KMS-11 (cell line): ENCODE measurements around the gene PMIS2.

Experiments
- H2AFZ ChIP-seq: fragments of 200-600 bp; sonication (generic); 2 replicates; pipeline ENCODE4 v1.6.1; 2016; ENCODE audit warnings: antibody characterized with exemption, mixed run types, low read depth
- H3K27ac ChIP-seq: fragments of 200-600 bp; sonication (generic); 2 replicates; pipeline ENCODE4 v1.6.1; 2016; ENCODE audit warnings: mild to moderate bottlenecking, mixed run types
- H3K27me3 ChIP-seq: fragments of 200-600 bp; sonication (generic); 2 replicates; pipeline ENCODE4 v1.6.1; 2017; ENCODE audit warnings: mild to moderate bottlenecking, low read depth, mixed run types, moderate library complexity; ENCODE audit not compliant: insufficient read depth
- H3K36me3 ChIP-seq: fragments of 200-600 bp; sonication (generic); 2 replicates; pipeline ENCODE4 v1.6.1; 2017; ENCODE audit warnings: mild to moderate bottlenecking, mixed run types; ENCODE audit not compliant: insufficient read depth
- H3K4me1 ChIP-seq: fragments of 200-600 bp; sonication (generic); 2 replicates; pipeline ENCODE4 v1.6.1; 2016; ENCODE audit warnings: mild to moderate bottlenecking, low read depth, mixed run types; ENCODE audit not compliant: poor library complexity, severe bottlenecking
- H3K4me2 ChIP-seq: fragments of 200-600 bp; sonication (generic); 2 replicates; pipeline ENCODE4 v1.7.0; 2016; ENCODE audit warnings: mild to moderate bottlenecking, mixed run types
- H3K4me3 ChIP-seq: fragments of 200-600 bp; sonication (generic); IDR thresholded peaks from 2 replicates; pipeline ENCODE4 v1.6.1; 2017; ENCODE audit warnings: low read depth, low read length, mixed read lengths; ENCODE audit not compliant: insufficient read depth
- H3K79me2 ChIP-seq: fragments of 200-600 bp; sonication (generic); 2 replicates; pipeline ENCODE4 v1.6.1; 2016; ENCODE audit warnings: low read depth, mixed run types; ENCODE audit not compliant: insufficient read depth
- H3K9ac ChIP-seq: fragments of 200-600 bp; sonication (generic); 2 replicates; pipeline ENCODE4 v1.6.1; 2016; ENCODE audit warnings: mild to moderate bottlenecking, mixed run types
- H4K20me1 ChIP-seq: fragments of 200-600 bp; sonication (generic); 2 replicates; pipeline ENCODE4 v1.6.1; 2016; ENCODE audit warnings: mild to moderate bottlenecking, mixed run types; ENCODE audit not compliant: insufficient read depth
- TF ChIP-seq, protein P1 (sequence below): fragments of 200-600 bp; sonication (generic); conservative IDR thresholded peaks from 2 replicates; pipeline ENCODE4 v1.6.1; 2017; ENCODE audit warnings: low read depth, mild to moderate bottlenecking, antibody characterized with exemption, low read length, moderate library complexity, mixed read lengths

The PMIS2 gene

DNA sequence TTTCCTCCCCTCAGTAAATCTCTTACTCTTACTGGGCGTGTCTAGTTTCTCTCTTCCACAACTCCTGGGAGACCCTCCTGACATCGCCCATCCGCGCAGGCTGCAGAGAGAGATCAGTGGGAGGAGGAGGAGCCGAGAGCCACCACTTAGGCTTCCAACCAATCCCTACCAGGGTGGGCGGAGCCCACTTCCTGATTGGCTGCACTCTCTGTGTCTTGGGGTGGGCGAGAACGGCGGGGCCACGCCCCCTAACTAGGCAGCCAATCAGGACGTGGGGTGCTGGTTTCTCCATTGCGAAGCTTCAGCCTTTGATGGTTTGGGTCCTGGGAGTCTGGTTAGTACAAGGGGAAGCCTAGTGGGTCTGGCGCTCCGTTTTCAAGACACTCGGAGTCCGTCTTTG, at the start of gene PMIS2:
PMIS2 (plus strand) TSS at position 326 of the 400 bp plus-strand sequence. CDS start 87 bp downstream, outside the sequence.
- Histone ChIP-seq H3K4me2 (no peak within 1 kb of the TSS), H3K27ac (no peak within 1 kb of the TSS), H3K36me3 (no peaks in the 10 kb centered on the region), H3K4me3 (no peak within 1 kb of the TSS), H3K79me2 (no peaks in the 10 kb centered on the region), H3K9ac (no peak within 1 kb of the TSS), H2AFZ (no peak within 1 kb of the TSS), H4K20me1 (no peaks in the 10 kb centered on the region), H3K4me1 (no peaks in the 10 kb centered on the region), H3K27me3 (peaks cover 32% of the 10 kb centered on the region; the same call in 1 of the 2 replicates)
- TF ChIP-seq, protein P1, sequence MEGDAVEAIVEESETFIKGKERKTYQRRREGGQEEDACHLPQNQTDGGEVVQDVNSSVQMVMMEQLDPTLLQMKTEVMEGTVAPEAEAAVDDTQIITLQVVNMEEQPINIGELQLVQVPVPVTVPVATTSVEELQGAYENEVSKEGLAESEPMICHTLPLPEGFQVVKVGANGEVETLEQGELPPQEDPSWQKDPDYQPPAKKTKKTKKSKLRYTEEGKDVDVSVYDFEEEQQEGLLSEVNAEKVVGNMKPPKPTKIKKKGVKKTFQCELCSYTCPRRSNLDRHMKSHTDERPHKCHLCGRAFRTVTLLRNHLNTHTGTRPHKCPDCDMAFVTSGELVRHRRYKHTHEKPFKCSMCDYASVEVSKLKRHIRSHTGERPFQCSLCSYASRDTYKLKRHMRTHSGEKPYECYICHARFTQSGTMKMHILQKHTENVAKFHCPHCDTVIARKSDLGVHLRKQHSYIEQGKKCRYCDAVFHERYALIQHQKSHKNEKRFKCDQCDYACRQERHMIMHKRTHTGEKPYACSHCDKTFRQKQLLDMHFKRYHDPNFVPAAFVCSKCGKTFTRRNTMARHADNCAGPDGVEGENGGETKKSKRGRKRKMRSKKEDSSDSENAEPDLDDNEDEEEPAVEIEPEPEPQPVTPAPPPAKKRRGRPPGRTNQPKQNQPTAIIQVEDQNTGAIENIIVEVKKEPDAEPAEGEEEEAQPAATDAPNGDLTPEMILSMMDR, result no peak

DNA sequence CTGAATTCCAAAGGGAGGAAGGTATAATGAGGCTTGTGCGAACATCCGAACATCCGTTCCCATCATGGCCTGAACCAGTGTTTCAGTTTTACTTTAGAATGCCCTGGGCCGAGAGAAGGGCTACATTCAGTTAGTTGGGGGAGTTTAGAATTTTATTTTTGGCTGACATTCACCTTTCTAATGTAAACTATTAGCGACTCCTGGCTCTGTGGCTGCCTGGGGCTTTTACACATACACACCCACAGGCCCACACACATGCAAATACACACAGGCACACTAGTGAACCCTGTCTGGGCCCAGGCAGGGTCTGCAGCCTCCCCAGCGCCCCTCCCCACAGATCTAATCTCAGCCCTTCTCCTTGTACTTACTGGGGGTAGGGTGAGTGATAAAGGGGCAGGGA, 46.7 kb upstream of the PMIS2 start:
- TF ChIP-seq, protein P1, result no peak
- no peak overlapping the region for H3K27ac ChIP-seq
- H3K9ac ChIP-seq, result no peak overlapping the region
- no peak overlapping the region for H3K4me3 ChIP-seq
- H4K20me1 ChIP-seq, result no peaks in the 10 kb centered on the region
- no peak overlapping the region for H2AFZ ChIP-seq
- H3K27me3 ChIP-seq, result peaks cover 22% of the 10 kb centered on the region; the same call in 1 of the 2 replicates
- peaks cover under 1% of the 10 kb centered on the region for H3K4me1 ChIP-seq
- no peaks in the 10 kb centered on the region for H3K79me2 ChIP-seq
- no peak overlapping the region for H3K4me2 ChIP-seq
- H3K36me3 ChIP-seq, result no peaks in the 10 kb centered on the region

DNA sequence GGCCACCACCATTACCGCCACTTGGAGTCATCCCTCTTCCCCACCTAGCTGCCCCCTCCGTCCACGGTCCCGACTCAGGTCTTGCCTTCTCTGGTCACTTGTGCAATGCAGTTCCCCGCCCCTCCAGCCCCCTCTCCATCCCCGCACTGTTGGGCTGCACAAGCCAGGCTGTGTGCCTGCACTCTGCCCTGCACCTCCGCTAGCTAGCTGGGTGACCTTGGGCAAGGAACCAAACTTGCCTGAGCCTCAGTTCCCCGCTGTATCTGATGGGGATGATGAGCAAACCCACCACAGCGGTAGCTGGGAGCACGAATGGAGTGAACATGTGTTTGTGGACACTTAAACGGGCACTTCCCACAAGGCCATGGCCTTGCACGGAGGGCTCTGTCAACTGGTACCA, 46.1 kb upstream of the PMIS2 start:
- H3K4me1 ChIP-seq, result peaks cover 4% of the 10 kb centered on the region
- TF ChIP-seq, protein P1, result no peak
- H3K4me2 ChIP-seq, result no peak overlapping the region
- no peak overlapping the region for H3K27ac ChIP-seq
- H4K20me1 ChIP-seq, result no peaks in the 10 kb centered on the region
- H3K4me3 ChIP-seq, result no peak overlapping the region
- no peak overlapping the region for H3K9ac ChIP-seq
- no peaks in the 10 kb centered on the region for H3K79me2 ChIP-seq
- peaks cover 17% of the 10 kb centered on the region; the same call in 1 of the 2 replicates for H3K27me3 ChIP-seq
- H3K36me3 ChIP-seq, result no peaks in the 10 kb centered on the region
- no peak overlapping the region for H2AFZ ChIP-seq

DNA sequence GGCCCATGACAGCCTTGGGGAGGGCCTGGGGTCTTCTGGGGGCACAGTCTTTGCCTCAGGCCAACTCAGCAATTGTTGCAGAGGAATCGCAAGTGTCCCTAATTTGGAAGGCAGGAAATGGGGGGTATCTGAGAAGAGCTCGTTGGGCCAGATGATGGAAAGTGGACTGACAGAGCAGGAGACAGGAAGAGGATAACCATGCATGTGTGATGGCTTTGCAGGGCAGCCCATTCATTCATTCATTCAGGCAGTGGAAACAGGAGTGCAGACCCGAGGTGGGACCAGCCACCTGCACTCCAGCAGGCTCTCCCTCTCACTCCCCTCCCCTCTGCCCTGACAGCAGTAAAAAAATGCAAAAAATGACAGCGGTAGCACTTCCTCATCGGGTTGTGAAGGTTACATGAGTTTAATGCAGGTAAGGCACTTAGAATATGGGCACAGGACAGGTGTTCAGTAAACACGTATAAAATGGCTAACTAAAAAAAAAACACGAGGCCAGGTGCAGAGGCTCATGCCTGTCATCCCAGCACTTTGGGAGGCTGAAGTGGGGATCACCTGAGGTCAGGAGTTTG, 45.5 kb upstream of the PMIS2 start:
- no peak overlapping the region for H3K4me2 ChIP-seq
- peaks cover 11% of the 10 kb centered on the region; the same call in 1 of the 2 replicates for H3K27me3 ChIP-seq
- no peak overlapping the region for H3K9ac ChIP-seq
- no peaks in the 10 kb centered on the region for H3K36me3 ChIP-seq
- H2AFZ ChIP-seq, result no peak overlapping the region
- H4K20me1 ChIP-seq, result no peaks in the 10 kb centered on the region
- TF ChIP-seq, protein P1, result no peak
- no peak overlapping the region for H3K4me3 ChIP-seq
- H3K27ac ChIP-seq, result no peak overlapping the region
- no peaks in the 10 kb centered on the region for H3K79me2 ChIP-seq
- H3K4me1 ChIP-seq, result peaks cover 4% of the 10 kb centered on the region
